PC-3 (cell line): ENCODE measurements around the gene PLBD1. TPM values are rescaled to one million over a fixed set of nuclear protein-coding genes. Genes with fewer than 3 reads are reported as not detected.

Source experiments
- ATAC-seq: fragments of 200-7000 bp; cut with Tn5 transposase; 2 replicates; pipeline ENCODE4 v1.9.1; 2020; ENCODE audit warnings: mild to moderate bottlenecking, moderate library complexity
- BruUV-seq: library from RNA; stranded (reverse); fragments of 400-500 nt; replicated peaks from 2 replicates; lab custom pipeline; 2021; lab: Mats Ljungman, UMichigan
- CTCF ChIA-PET: fragments of 300-600 bp; sonication (Branson Sonifier 250); formaldehyde crosslinking; loops from one replicate; lab custom pipeline; 2022; ENCODE audit warnings: antibody characterized with exemption; lab: Charles Lee
- POLR2A ChIA-PET: fragments of 300-600 bp; sonication (Branson Sonifier 250); formaldehyde crosslinking; loops from one replicate; lab custom pipeline; 2022; ENCODE audit warnings: antibody characterized with exemption; ENCODE audit not compliant: unreplicated experiment; lab: Charles Lee
- DNase-seq: peaks from one replicate; pipeline ENCODE4 v3.0.0-alpha.2; 2015
- H2AFZ ChIP-seq: fragments of 300-600 bp; sonication (generic); 2 replicates; pipeline ENCODE4 v1.6.0; 2016; ENCODE audit warnings: antibody characterized with exemption, low read length
- H3F3A ChIP-seq: fragments of 300-600 bp; sonication (generic); one replicate; pipeline ENCODE4 v1.6.0; 2017; ENCODE audit warnings: antibody characterized with exemption, low read length, control low read depth, mild to moderate bottlenecking; ENCODE audit not compliant: unreplicated experiment
- H3K27ac ChIP-seq: fragments of 300-600 bp; sonication (generic); 2 replicates; pipeline ENCODE4 v1.5.1; 2016; ENCODE audit warnings: mild to moderate bottlenecking, low read length
- H3K27me3 ChIP-seq: fragments of 300-600 bp; sonication (generic); 2 replicates; pipeline ENCODE4 v1.6.1; 2016; ENCODE audit warnings: low read length, mixed read lengths
- H3K36me3 ChIP-seq: fragments of 300-600 bp; sonication (generic); 2 replicates; pipeline ENCODE4 v1.6.1; 2016; ENCODE audit warnings: low read depth, mixed run types, low read length, mixed read lengths
- H3K4me1 ChIP-seq: fragments of 300-600 bp; sonication (generic); 2 replicates; pipeline ENCODE4 v1.5.1; 2016; ENCODE audit warnings: low read length; ENCODE audit not compliant: insufficient read depth
- H3K4me2 ChIP-seq: fragments of 300-600 bp; sonication (generic); 2 replicates; pipeline ENCODE4 v1.6.0; 2016; ENCODE audit warnings: low read length
- H3K4me3 ChIP-seq: fragments of 300-600 bp; sonication (generic); 2 replicates; pipeline ENCODE4 v1.5.1; 2016; ENCODE audit warnings: mild to moderate bottlenecking, low read length, mixed read lengths
- H3K79me2 ChIP-seq: fragments of 300-600 bp; sonication (generic); 2 replicates; pipeline ENCODE4 v1.6.1; 2017; ENCODE audit warnings: low read length, mixed read lengths
- H3K9ac ChIP-seq: fragments of 300-600 bp; sonication (generic); 2 replicates; pipeline ENCODE4 v1.6.0; 2016; ENCODE audit warnings: mild to moderate bottlenecking, low read length
- H3K9me2 ChIP-seq: fragments of 300-600 bp; sonication (generic); replicated peaks from 2 replicates; pipeline ENCODE4 v1.6.1; 2016; ENCODE audit warnings: mixed run types, low read length, mixed read lengths
- H3K9me3 ChIP-seq: fragments of 300-600 bp; sonication (generic); 2 replicates; pipeline ENCODE4 v1.6.1; 2016; ENCODE audit warnings: low read length, mixed read lengths
- H4K20me1 ChIP-seq: fragments of 300-600 bp; sonication (generic); 2 replicates; pipeline ENCODE4 v1.6.1; 2016; ENCODE audit warnings: low read length, mixed read lengths
- CTCF ChIP-seq: fragments of 300-600 bp; sonication (generic); conservative IDR thresholded peaks from 2 replicates; pipeline ENCODE4 v1.5.1; 2017; ENCODE audit warnings: antibody characterized with exemption, low read depth, mild to moderate bottlenecking, low read length
- EZH2 ChIP-seq: fragments of 300-600 bp; sonication (generic); IDR thresholded peaks from one replicate; pipeline ENCODE4 v1.6.1; 2017; ENCODE audit warnings: antibody characterized with exemption, mild to moderate bottlenecking, low read length; ENCODE audit not compliant: unreplicated experiment
- EZH2phosphoT487 ChIP-seq: fragments of 300-600 bp; sonication (generic); IDR thresholded peaks from 2 replicates; pipeline ENCODE4 v1.6.1; 2018; ENCODE audit warnings: mild to moderate bottlenecking, antibody characterized with exemption, low read length, borderline replicate concordance
- intact Hi-C: fragments of 100-400 bp; cut with micrococcal nuclease; formaldehyde crosslinking; loops from 2 replicates; pipeline ENCODE4 v1.9.0; 2023
- total RNA-seq: library from RNA; depleted of rRNA; stranded (reverse); fragments of >200 nt; gene quantifications from 2 replicates; pipeline ENCODE4 v1.2.3, GENCODE V29; 2014

The PLBD1 gene
- total RNA-seq, 1 experiment from 2014 or later = 0.87 TPM

DNA sequence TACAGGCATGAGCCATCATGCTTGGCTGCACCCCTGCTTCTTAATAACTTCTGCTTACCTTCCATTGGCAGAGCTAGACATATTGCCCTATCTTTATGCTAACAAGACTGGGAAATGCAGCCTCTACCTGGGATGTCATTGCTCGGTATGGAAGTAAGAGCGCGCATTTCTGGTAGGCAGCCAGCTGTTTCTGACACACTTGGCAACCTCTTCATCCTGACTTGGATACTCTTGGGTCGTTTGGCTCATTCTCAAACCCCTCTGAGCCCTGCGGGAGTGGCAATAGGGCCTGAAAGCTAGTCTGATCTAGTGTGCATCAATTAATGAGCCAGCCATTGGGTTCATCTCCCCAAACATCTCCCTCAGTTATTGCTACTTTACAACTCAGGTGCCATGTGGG is 5.4 kb upstream of the PLBD1 start:
- ATAC-seq (no peak), DNase-seq (no peak)
- TF ChIP-seq EZH2 = no peak
- no peak for TF ChIP-seq EZH2phosphoT487
- BruUV-seq = no TSS peak
- H3K4me2 ChIP-seq = no peak overlapping the region
- H3K36me3 ChIP-seq = no peaks in the 10 kb centered on the region
- no peaks in the 10 kb centered on the region for H4K20me1 ChIP-seq
- H3K4me3 ChIP-seq = no peak overlapping the region
- H3K4me1 ChIP-seq = no peaks in the 10 kb centered on the region
- no peaks in the 10 kb centered on the region for H3F3A ChIP-seq
- no peak overlapping the region for H3K27ac ChIP-seq
- no peaks in the 10 kb centered on the region for H3K9me2 ChIP-seq
- H3K9ac ChIP-seq = no peak overlapping the region
- no peak overlapping the region for H2AFZ ChIP-seq
- H3K9me3 ChIP-seq = no peaks in the 10 kb centered on the region
- H3K27me3 ChIP-seq = no peaks in the 10 kb centered on the region
- H3K79me2 ChIP-seq = no peaks in the 10 kb centered on the region
- ChIA-PET CTCF (no interaction called here), POLR2A (interaction anchor here (0.5 kb wide), 1 partner anchor 28 kb away, joined by 3 read pairs; no protein-coding TSS in a partner anchor)
- intact Hi-C loops = loop anchor here (2.0 kb wide), 1 partner anchor 46 kb away; no protein-coding TSS in a partner anchor

DNA sequence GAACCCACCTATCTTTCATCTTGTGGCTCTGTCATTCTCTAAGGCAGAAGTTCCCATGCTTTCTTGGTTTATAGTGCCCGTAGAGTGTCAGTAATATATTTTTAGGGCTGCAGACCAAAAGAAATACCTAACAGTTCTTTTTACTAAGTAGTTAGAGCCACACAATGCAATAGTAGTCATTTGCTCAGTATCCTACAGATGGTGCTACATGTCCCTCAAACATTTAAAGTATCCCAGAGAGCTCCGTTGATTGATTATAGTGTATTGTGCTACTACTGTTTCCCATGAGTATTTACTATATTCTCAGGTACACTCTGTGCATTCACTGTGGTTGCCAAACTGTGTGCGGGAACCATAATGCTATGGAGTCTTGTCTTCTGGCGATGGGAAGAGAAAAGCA is 4.7 kb upstream of the PLBD1 start:
- Histone ChIP-seq H3K36me3 (no peaks in the 10 kb centered on the region), H3K4me3 (no peak overlapping the region), H4K20me1 (no peaks in the 10 kb centered on the region), H3K9me3 (no peaks in the 10 kb centered on the region), H3K79me2 (no peaks in the 10 kb centered on the region), H3K9me2 (no peaks in the 10 kb centered on the region), H3F3A (no peaks in the 10 kb centered on the region), H3K4me2 (no peak overlapping the region), H2AFZ (no peak overlapping the region), H3K4me1 (no peaks in the 10 kb centered on the region; the same call in 1 of the 2 replicates), H3K27me3 (no peaks in the 10 kb centered on the region), H3K27ac (no peak overlapping the region), H3K9ac (no peak overlapping the region)
- BruUV-seq = no TSS peak
- DNase-seq = no peak
- 0 out of 2 replicates have a peak, but pooled peaks have one; percentile 16 for TF ChIP-seq CTCF
- no peak for TF ChIP-seq EZH2
- POLR2A ChIA-PET = interaction anchor here (0.5 kb wide), 1 partner anchor 29 kb away, joined by 3 read pairs; no protein-coding TSS in a partner anchor
- intact Hi-C loops = loop anchor here (2.0 kb wide), 1 partner anchor 46 kb away; no protein-coding TSS in a partner anchor
- CTCF ChIA-PET = no interaction called here
- peak; percentile 31; the same call in 1 of the 2 replicates for ATAC-seq

GRCh38 chr12:14571779-14572178 is 4.1 kb upstream of the PLBD1 start:
- no peak overlapping the region for H3K9ac ChIP-seq
- H3K27ac ChIP-seq = no peak overlapping the region
- H3F3A ChIP-seq = no peaks in the 10 kb centered on the region
- intact Hi-C loops = loop anchor here (2.0 kb wide), 1 partner anchor 47 kb away; no protein-coding TSS in a partner anchor
- CTCF ChIA-PET = no interaction called here
- no peaks in the 10 kb centered on the region for H3K27me3 ChIP-seq
- H3K4me3 ChIP-seq = no peak overlapping the region
- no peaks in the 10 kb centered on the region for H3K9me2 ChIP-seq
- no peak overlapping the region for H2AFZ ChIP-seq
- H3K9me3 ChIP-seq = no peaks in the 10 kb centered on the region
- H3K79me2 ChIP-seq = no peaks in the 10 kb centered on the region
- H3K4me2 ChIP-seq = no peak overlapping the region
- no peak for DNase-seq
- no peak for TF ChIP-seq EZH2phosphoT487
- TF ChIP-seq EZH2 = no peak
- no peak for TF ChIP-seq CTCF
- no TSS peak for BruUV-seq
- H3K36me3 ChIP-seq = no peaks in the 10 kb centered on the region
- ATAC-seq = no peak; the same call in 1 of the 2 replicates
- H4K20me1 ChIP-seq = no peaks in the 10 kb centered on the region
- POLR2A ChIA-PET = no interaction called here
- H3K4me1 ChIP-seq = no peaks in the 10 kb centered on the region; the same call in 1 of the 2 replicates
